ENCODE results near the gene PRICKLE2. TPM values are rescaled to one million over a fixed set of nuclear protein-coding genes. Genes with fewer than 3 reads are reported as not detected.

Gene PRICKLE2
- total RNA-seq, 4 donors from 2014 or later = 71.8 to 99.9 (median 84.4) TPM

DNA sequence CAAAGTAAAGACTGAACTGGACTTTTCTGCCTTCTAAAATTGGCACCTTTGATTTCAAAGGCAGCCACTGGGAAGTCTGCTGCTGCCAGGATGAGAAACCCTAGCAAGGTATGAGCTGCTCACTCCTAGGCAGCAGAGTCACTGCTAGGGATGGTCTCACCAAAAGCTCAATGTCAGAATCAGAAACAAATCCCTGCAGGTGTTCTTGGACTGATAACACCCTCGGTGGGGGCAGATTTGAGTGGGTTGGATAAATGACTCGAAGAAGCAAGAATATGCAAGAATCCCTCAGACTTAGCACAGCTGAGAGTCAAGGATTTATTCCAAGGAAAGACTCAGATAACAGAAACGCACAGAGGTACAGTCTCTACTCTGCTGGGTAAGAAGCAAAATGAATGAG, 90.4 kb downstream of the PRICKLE2 start:
- TF ChIP-seq POLR2AphosphoS5 (IDR thresholded peaks at IDR 0.05) (no peak), EP300 (IDR thresholded peaks at IDR 0.05) (no peak), POLR2A (IDR thresholded peaks at IDR 0.05; ENCODE audit: low read depth) (no peak)
- TF ChIP-seq, protein P1, sequence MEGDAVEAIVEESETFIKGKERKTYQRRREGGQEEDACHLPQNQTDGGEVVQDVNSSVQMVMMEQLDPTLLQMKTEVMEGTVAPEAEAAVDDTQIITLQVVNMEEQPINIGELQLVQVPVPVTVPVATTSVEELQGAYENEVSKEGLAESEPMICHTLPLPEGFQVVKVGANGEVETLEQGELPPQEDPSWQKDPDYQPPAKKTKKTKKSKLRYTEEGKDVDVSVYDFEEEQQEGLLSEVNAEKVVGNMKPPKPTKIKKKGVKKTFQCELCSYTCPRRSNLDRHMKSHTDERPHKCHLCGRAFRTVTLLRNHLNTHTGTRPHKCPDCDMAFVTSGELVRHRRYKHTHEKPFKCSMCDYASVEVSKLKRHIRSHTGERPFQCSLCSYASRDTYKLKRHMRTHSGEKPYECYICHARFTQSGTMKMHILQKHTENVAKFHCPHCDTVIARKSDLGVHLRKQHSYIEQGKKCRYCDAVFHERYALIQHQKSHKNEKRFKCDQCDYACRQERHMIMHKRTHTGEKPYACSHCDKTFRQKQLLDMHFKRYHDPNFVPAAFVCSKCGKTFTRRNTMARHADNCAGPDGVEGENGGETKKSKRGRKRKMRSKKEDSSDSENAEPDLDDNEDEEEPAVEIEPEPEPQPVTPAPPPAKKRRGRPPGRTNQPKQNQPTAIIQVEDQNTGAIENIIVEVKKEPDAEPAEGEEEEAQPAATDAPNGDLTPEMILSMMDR (IDR thresholded peaks at IDR 0.05) = no peak
- no peak overlapping the region for H3K4me3 ChIP-seq
- WGBS = 69% methylated on average over 3 of the region's 3 CpGs
- H3K9me3 ChIP-seq = no peaks in the 10 kb centered on the region
- peaks cover 4 to 75% (median 69%) of the 10 kb centered on the region in 4 donors for H3K4me1 ChIP-seq
- peak overlapping the region; percentile 37 to 67 (median 49) for H3K27ac ChIP-seq (replicated peaks in 1 of 4)
- peaks cover 0 to 16% (median 0%) of the 10 kb centered on the region in 4 donors for H3K36me3 ChIP-seq
- intact Hi-C loops (cut with DNase I) = no loop called here
- no peak for DNase-seq (ENCODE audit: extremely low spot score)
- no peaks in the 10 kb centered on the region for H3K27me3 ChIP-seq

DNA sequence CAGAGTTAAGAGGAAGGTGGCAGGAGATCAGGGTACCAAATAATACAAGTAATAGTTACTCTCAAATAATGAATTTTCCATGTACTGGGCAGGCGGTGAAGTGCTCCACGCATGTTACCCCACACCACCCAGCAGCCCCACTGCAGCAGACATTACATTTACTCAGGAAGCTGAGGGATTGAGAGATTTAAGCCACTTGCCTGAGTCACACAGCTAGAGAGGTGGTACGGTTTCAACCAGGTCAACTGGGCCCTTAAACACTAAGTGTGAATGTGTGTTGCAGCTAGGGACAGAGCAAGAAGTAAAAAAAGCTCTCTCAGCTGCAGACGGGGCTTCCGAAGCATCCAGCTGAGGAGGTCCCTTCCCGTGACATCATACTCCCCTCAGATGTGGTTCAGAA, 91.3 kb downstream of the PRICKLE2 start:
- no peak for DNase-seq (ENCODE audit: extremely low spot score)
- 81% methylated on average over 6 of the region's 6 CpGs for WGBS
- no peaks in the 10 kb centered on the region for H3K9me3 ChIP-seq
- no peak overlapping the region for H3K4me3 ChIP-seq
- no peak for TF ChIP-seq POLR2A (IDR thresholded peaks at IDR 0.05; ENCODE audit: low read depth)
- TF ChIP-seq, protein P1 (IDR thresholded peaks at IDR 0.05) = no peak
- TF ChIP-seq EP300 (IDR thresholded peaks at IDR 0.05) = no peak
- TF ChIP-seq POLR2AphosphoS5 (IDR thresholded peaks at IDR 0.05) = no peak
- peaks cover 4 to 68% (median 64%) of the 10 kb centered on the region in 4 donors for H3K4me1 ChIP-seq
- intact Hi-C loops (cut with DNase I) = no loop called here
- no peaks in the 10 kb centered on the region for H3K27me3 ChIP-seq
- H3K27ac ChIP-seq (replicated peaks in 1 of 4) = peak overlapping the region; percentile 30 to 67 (median 49)
- H3K36me3 ChIP-seq = peaks cover 0 to 22% (median 0%) of the 10 kb centered on the region in 4 donors

DNA sequence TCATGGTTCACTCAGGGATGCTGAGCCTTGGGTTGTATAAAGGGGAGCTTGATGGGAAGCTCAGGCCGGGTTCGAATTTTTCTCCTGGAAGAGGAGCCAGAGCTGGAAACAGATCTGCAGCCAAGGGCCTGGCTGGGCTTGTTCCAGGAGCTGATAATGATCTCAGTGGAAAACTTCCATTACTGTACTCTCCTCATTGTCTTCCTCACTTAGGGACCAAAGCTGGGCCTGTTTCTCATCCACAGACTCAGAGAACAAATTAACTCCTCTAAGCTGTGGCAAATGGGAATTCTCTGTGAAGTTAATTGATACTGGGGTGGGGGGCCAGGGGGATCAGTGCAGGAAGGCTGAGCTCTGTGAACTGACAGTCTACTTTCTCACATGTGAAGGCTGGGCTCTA, 92.0 kb downstream of the PRICKLE2 start:
- H3K4me1 ChIP-seq = peaks cover 4 to 61% (median 57%) of the 10 kb centered on the region in 4 donors
- no peak for DNase-seq (ENCODE audit: extremely low spot score)
- H3K27me3 ChIP-seq = no peaks in the 10 kb centered on the region
- peak overlapping the region in 3 of 4 donors; percentile 48 to 67 (median 50) for H3K27ac ChIP-seq (replicated peaks in 1 of 4)
- peaks cover 0 to 23% (median under 1%) of the 10 kb centered on the region in 4 donors for H3K36me3 ChIP-seq
- intact Hi-C loops (cut with DNase I) = no loop called here
- no peak overlapping the region for H3K4me3 ChIP-seq
- no peaks in the 10 kb centered on the region for H3K9me3 ChIP-seq
- WGBS = 33% methylated on average over 2 of the region's 2 CpGs
- TF ChIP-seq, protein P1 (IDR thresholded peaks at IDR 0.05) = no peak
- TF ChIP-seq POLR2AphosphoS5 (IDR thresholded peaks at IDR 0.05) (no peak), POLR2A (IDR thresholded peaks at IDR 0.05; ENCODE audit: low read depth) (no peak), EP300 (IDR thresholded peaks at IDR 0.05) (no peak)

DNA sequence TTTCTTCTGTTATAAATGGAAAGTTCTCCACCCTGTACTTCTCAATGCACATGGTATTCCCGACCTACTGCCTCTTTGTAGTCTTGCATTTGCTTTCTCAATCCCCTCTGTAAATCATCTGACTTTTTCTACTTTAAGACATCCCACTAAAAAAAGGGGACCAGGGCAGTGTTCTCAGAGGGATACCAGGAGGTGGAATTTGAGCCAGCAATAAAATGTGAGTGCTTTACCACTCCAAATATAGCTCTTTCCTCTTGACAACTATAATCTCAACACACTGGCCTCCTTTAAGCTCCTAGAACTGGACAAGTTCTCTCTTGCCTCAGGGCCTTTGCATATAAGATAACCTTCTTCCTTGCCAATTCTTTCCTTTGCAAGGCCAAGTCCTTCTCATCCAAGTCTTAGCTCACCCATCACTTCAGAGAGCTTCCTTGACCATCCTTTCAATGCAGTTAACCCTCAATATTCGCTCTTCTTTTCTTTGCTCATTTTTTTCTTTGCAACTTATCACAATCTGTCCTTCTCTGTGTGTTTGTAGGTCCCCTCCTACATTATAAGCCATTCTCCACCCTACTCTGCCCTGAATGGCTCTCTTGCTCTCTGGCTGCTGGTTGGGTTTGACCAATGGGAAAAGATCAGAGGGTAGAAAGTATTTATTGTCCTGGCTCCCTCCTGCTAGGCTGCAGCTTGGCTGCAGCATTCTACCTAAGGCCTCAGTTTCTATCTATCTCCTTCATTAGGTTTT, 93.4 kb downstream of the PRICKLE2 start:
- intact Hi-C loops (cut with DNase I) = no loop called here

More for the DNA sequence above, 93.4 kb downstream of the PRICKLE2 start:
- no peak for DNase-seq (ENCODE audit: extremely low spot score)
- 67% methylated on average over 2 of the region's 2 CpGs for WGBS
- Histone ChIP-seq H3K4me3 (no peak overlapping the region), H3K9me3 (no peaks in the 10 kb centered on the region), H3K27ac (replicated peaks in 1 of 4) (peak overlapping the region; percentile 32 to 67 (median 45)), H3K27me3 (no peaks in the 10 kb centered on the region), H3K4me1 (peaks cover 0 to 53% (median 43%) of the 10 kb centered on the region in 4 donors), H3K36me3 (peaks cover 4 to 31% (median 10%) of the 10 kb centered on the region in 4 donors)
- TF ChIP-seq, protein P1 (IDR thresholded peaks at IDR 0.05) = no peak

Data from esophagus muscularis mucosa (tissue), 4 donors.